ENCODE results near the gene WSCD1.

The WSCD1 gene

DNA sequence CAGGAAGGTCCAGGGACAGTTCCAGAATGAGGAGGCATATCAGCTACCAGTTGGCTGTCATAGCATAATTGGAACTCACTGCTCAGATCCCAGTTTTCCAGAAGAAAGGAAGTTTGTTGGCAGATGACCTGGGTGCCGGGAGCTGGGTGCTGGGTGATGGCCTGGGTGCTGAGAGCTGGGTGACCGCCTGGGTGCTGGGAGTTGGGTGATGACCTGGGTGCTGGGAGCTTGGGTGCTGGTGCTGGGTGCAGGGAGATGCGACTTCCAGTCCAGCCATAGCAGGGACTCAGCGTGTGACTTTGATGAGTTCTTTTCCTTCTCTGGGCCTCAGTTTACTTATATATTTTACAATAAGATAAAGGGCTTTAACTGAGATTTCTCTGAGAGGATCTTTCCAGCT is 18.0 kb downstream of the WSCD1 start:
- no peak for DNase-seq

DNA sequence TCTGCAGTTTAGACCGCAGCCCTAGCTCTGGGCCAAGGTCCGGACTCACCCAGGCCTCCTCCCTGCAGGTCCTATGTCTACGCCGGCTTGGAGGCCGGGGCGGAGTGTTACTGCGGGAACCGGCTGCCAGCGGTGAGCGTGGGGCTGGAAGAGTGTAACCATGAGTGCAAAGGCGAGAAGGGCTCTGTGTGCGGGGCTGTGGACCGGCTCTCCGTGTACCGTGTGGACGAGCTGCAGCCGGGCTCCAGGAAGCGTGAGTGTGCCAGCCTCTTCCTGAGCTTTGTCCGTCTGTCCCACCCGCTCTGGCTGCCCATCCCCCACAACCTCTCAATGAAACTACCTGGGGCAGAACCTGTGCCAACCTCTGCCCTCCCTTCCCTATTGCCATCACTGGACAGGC is 20.1 kb downstream of the WSCD1 start:
- DNase-seq, result no peak

DNA sequence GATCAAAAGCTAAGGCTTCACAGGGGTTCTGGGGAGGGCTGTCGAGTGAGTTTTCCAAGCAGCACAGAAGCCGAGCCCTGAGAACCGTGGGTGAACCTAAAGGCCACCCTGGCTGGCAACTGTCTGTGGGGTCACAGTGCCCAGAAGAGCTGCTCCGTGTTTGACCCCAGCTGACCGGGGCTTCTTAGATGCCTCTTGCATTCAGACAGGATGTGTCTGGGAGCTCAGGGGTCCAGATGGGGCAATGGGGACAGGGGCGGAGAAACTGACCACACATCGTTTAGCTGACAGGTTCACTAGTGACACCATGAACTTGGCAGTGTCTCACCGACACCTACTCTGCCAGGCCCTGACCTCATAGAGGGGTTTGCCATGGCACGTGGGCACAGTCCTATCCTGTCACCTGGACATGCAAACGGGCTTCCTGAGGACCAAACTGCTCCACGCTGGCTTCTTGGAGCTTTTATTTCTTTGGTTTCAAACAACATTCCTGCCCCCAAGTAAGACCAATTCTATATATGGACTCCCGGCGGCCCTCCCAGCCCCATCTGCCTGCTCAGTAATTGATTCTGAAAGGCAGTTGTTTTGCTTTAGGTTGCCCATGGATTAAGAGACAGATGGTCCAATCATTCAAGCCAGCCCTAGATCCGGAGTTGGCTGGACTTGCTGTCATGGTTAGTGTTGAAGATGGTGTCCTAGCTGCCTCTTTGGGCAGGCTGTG is 22.2 kb downstream of the WSCD1 start:
- no peak for DNase-seq

DNA sequence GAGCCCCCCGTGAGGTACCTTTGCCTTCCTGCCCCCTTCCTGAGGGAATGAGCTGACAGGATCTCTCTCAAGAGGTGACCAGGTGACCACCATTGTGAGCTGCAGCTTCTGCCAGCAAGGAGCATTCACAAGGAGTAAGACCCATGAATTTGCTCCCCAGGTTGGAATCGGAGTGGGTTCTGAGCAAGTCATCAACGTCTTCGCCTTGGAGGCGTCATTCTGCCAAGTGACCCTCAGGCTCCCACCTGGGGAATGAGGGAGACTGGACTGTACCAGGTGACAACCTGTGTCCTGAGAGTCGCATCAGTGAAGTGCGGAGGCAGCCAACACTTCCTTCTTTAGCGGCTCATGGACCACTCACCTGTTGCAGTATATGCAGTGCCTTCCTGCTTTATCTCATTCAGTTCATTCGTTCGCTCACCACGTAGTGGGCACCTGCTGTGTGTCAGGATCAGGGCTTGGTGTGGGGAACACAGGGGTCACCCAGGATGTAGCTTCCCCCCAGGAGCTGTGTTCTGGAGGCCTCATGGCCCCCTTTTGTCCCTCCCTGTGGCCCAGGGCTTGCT is 22.8 kb downstream of the WSCD1 start:
- DNase-seq, result no peak

DNA sequence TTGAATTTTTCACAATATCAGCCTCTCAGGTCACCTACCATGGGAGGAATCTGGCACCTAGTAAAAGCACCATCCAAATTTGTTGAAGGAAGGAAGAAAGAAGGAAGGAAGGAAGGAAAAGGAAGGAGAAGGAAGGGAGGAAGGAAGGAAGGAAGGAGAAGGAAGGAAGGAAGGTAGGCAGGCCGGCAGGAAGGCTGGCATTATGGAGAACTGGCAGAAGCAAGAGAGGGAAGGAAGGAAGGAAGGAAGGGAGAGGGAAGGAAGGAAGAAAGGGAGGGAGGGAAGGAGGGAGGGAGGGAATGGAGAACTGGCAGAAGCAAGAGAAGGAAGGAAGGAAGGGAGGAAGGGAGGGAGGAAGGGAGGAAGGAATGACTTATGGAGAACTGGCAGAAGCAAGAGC is 24.3 kb downstream of the WSCD1 start:
- no peak for DNase-seq

DNA sequence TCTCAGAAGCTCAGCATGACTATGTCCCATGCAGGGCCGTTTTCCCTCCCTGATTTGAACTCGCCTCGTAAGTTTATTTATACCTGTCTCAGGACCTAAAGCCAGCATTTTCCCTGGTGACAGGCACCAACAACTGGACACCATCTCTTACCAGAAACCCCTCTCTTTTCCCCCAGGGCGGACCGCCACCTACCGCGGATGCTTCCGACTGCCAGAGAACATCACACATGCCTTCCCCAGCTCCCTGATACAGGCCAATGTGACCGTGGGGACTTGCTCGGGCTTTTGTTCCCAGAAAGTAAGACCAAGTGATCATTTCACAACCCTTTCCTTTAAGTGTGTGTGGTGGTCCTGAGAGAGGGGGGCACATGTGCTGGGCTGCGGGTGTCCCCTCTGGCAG is 24.7 kb downstream of the WSCD1 start:
- DNase-seq, result no peak

DNA sequence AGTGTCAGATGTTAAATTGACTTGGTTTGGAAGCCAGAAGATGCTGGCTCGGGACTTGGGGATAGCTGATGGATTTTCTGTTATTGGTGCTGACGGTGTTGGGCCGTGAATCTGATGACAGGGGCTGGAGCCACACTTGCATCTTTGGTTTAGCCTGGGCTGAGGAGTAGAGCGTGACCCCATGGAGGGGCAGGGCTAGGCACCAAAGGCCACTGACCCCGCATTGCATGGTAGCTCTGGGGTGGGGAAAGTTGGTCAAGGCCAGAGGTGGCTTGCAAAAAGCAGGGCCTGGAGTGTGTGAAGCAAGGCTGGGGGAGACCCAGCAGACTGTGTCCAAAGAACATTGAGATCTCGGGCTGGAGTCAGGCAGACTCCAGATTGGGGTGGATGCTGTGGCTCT is 25.3 kb downstream of the WSCD1 start:
- DNase-seq, result no peak

DNA sequence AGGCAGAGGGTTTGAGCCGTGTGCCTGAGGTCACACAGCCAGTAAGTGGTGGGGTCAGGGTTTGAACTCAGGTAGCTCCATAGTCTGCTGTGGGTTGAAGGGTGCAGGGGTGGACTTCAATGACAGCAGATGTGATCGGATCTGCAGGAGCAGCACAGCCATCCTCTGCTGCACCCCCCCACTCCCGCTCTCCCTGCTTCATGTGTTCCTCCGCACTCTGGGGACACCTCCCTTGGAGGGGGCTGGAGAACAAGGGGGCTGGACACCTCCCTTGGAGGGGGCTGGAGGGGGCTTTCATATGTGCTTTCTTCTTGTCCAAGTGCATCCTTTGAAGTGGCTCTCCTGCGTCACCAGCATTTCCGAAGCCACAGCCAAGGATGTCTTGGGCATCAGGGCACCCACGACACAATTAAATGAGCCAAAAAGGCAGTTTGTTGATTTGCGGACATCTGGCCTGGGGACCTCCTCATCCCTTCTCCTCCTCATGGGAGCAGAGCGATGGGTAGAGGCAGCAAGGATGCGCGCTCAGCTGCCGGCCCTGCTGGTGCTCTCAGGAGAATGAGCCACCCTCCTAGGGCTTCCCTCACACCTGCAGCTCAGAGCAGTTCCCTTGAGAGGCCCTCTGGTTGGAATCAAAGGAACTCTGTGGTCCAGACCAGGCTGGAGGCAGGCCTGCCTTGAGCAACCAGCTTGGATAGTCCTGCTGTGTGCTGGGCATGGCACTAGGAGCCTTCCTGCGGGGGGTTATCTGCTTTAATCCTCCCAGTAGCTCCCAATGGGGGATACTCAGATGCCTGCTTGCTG is 26.2 kb downstream of the WSCD1 start:
- no peak for DNase-seq

DNA sequence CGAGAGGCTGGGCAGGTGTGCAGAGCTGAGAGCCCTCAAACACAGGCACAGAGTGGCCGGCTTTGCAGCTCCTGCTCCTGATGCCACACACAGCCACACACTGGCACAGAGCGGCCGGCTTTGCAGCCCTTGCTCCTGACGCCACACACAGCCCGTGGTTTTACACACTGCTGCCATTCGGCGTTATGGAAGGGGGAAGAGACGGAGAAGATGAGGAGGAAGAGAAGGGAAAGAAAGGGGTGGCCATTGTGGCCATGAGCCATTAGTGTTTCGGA is 26.8 kb downstream of the WSCD1 start:
- DNase-seq, result no peak

DNA sequence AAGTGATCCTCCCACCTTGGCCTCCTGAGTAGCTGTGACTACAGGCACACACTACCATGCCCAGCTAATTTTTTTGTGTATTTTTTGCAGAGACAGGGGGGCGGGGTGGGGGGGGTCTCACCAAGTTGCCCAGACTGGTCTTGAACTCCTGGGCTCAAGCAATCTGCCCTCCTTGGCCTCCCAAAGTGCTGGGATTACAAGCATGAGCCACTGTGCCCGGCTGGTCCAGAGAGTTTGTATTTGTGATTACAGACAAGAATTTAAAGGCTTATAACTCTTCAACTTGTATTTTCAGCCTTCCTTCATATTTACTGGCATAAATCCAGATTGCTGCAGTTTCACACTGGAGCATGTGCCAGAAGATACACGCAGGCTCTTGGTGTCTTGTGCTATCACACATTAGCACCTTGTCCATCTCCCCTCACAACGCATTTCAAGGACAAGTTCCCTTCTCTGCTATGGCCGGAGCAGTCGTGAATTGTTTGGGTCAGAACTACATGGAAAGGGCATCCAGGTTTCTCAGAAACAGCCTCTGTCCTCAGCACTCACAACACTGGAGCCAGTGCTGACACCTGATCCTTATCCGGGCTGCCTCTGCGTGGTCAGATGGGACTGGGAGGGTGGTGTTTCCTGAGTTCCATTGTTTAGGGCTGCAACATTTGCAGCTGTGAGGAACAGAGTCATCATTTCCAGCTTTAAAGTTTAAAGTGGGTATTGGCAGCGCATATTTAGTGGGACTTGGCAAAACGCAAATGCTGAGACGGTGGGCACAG is 28.1 kb downstream of the WSCD1 start:
- DNase-seq, result no peak

DNA sequence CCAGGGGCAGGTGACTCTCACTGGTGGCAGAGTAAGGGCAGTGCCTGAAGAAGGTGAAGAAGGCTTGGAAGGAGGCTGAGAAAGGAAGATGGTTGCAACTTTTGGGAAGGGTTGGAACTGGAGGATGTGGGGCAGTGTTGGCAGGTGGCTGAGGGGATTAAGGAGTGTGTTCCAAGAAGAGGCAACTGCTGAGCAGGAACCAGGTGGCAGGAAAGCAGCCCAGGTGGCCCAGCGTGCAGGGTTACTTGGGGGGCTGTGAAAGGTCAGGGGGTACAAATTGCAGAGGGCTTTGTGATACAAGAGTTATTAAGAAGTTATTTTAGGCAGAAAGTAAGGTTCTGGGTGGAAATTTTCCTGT is 28.6 kb downstream of the WSCD1 start:
- DNase-seq, result no peak

DNA sequence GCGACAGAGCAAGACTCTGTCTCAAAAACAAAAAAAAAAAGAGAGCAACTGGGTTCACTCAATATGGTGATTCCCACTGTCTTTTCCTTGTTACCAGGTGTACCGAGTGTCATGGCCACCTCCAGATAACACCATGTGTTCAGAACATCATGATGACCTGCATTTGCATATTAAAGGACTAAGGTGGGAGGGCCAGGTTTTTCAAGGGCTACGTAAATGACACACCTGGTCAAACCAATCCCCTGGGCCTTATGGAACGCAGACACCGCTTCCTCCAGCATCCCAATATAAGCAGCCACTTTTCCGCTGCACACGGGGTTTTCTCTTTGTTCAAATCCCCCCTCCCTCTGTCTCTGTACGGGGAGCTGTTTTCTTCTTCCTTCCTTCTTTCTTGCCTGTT is 29.3 kb downstream of the WSCD1 start:
- DNase-seq, result no peak

DNA sequence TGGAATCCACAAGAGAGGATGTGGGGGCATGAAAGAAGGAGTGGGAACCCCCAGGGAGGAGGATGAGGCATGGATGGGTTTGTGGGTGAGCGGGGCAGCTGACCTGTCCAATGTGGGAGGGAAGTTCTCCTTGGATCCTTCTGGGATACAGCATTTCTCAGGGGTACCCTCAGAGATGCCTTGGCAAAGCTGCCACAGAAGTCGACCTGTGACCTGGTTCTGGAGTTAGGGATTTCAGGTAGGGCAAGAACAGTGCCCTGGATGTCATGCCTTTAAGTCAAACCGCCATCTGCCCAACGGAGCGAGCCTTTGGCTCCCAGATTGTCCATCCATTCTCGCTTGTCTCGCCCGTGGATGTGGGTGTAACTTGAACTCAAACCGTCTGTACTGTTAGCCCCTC is 30.0 kb downstream of the WSCD1 start:
- no peak for DNase-seq

DNA sequence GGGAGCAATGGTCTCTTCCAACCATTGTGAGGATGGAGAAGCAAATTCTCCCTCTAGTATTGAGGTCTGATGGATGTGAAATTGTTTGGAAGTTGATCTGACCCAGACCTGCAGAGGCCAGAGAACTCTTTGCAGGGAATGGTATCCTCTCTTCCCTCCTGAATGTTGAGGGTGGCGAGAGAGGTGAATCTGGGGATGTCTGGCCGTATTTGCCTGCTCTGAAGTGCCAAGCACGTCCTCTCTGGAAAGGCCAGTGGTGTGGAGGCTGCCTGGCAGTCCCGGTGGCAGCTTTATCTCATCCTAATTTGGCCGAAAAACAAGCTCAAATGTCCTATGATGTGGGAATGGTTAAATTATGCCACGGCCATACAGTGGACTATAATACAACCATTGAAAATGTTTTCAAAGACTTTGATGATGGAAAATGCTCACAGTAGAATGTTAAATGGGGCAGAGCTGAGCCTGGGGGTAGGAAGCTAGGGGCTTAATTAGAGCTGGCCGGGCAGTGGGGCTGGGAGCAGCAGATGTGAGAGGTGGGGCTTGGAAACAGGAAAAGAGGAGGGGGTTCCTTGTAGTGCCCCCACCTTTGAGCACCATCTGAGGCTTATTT is 30.8 kb downstream of the WSCD1 start:
- no peak for DNase-seq

DNA sequence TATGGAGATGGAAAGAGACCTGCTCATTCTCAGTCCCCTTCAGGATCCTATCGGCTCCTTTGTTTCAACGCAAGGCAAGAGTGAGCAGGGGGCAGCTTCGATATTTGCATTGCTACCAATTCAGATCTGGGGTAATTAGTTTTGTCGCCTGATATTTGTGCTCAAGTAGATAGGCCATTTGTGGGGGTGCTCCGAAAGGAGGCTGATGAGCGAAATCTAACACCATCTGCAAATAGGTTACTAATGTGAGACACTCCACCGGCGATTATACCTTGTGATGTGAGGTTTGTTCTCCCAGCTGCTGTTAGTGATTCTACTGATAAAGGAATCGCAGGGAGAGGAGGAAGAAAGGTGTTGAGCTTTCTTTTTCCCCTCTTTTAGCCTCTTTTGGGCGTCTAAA is 31.5 kb downstream of the WSCD1 start:
- no peak for DNase-seq

DNA sequence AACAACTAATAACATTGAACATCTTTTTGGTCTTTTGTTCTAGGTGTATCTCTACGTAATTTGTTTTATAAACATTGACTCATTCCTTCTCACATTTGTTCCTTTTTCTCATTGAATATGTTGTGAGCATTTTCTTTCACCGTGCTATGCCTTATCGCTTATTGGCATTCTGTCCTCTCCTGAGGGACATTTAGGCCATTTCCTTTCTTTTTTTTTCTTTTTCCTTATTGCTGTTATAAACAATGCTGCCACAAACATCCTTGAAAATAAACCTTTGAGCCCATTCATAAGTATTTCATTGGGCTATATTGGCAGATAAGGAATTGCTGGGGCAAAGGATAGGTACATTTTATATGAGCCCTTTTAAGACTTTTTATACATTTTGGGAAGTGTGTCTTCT is 32.4 kb downstream of the WSCD1 start:
- no peak for DNase-seq

DNA sequence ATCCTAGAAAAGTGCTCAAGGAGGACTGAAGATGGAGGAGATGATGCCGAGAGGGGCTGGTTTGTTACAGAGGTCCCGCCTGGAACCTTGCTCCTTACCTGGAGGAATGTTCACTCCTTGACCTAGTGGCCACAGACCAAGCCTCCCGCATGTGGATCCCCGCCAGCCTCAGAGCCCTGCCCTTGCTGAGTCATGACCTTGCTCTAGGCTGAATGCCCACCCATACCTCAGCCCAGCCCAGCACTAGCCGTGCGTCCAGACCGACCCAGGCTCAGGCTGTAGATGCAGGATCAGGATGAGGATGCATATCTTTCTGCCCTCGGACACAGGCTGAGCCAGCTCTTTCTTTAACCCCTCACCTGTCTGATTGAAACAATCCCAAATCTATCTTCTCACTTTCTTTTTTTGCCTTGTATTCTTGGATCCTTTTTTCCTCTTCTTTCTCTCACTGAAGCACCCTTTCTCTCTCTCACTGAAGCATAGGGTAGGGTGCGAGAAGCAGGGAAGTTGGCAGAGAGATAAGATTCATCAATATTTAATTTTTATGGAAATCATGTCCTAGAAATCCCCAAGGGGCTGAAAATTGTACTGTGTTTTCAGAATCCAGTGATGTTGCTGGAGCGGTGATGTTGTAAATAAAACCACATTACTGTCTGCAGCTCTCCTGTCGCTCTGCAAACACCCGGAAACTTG is 34.9 kb downstream of the WSCD1 start:
- DNase-seq, result no peak

DNA sequence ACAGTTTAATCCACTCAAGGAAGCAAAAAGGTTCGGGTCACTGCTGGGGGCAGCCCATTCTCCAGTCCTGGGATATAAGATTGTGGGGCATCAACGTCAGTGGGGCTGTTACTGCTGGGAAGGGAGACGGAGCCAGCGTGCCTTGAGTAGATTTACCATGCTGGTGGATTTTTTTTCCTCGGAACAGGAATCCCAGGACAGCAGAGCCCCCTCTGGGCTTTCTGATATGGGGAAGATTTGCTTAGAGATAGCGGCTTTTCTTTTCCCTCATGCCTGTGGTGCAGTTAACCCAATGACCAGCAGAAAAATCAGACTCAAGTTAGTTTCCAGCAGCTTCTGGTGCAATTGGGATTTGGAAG is 35.4 kb downstream of the WSCD1 start:
- DNase-seq, result no peak

DNA sequence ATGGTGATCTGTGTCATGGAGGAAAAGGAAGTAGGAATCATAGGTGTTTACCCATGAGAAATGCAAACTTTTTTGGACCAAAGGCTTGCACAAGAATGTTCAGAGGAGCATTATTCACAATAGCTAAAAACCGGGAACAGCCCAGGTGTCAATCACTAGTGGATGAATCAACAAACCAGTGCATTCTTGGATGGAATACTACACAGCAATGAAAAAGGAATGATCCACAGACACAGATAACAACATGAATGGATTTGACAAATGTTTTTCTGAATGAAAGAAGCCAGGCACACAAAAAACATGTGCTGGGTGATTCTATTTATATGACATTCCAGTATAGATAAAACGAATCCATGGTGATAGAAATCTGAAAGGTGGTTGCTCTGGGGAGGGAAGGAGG is 36.0 kb downstream of the WSCD1 start:
- DNase-seq, result no peak

DNA sequence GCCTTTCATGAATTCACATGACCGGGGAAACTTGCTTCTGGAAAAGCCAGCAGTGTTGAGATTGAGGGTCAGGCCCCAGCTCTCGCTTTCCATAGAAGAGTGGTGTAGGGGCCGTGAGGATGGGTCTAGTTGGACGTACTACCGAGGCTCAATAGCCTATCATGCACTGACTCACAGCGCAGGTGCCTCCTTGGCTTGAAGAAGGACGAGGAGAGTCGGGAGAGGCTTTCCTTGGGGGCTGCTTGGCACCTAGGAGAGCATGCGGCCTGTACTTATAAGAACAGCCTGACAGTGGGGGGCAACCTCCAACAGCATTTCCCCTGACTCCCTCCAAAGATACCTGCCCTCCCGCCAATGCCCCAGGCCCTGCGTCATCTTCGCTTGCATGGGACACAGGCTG is 37.6 kb downstream of the WSCD1 start:
- DNase-seq, result no peak

DNA sequence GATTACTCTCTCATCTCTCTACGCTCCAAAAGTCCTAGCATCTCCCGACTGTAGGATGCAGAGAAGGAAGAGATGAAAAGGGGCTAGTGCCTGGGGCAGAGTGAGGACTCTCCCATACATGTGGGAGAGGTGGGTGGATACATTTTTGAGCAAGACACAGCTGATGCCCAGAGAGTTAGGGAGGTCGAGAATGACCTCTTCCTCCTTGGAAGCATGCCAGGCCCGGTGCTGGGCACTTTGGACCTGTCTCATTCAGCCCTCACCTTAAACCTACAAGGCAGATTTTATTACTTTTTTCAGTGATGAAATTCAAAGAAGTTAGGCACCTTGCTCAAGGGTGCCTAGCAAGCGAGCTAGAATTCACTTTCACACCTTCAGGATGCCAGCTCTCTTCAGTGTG is 38.2 kb downstream of the WSCD1 start:
- no peak for DNase-seq

DNA sequence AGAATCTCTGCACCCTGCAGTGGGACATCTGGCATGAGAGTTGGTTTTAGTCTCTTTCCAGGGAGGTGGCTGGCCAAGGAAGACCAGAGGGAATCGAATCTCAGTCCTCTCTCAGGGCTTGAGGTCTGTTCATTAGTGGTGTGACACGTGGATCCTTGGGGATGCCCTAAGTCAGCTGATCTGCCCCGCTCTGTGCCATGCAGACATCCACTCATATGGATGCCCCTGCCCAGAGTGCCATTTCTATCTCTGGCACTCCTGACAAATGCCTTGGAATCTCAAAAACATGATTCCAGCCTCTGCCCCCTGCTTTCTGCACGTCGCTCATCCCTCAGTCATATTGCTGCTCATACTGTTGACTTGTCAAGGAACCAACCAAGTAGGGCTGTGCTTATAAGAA is 38.8 kb downstream of the WSCD1 start:
- DNase-seq, result no peak

DNA sequence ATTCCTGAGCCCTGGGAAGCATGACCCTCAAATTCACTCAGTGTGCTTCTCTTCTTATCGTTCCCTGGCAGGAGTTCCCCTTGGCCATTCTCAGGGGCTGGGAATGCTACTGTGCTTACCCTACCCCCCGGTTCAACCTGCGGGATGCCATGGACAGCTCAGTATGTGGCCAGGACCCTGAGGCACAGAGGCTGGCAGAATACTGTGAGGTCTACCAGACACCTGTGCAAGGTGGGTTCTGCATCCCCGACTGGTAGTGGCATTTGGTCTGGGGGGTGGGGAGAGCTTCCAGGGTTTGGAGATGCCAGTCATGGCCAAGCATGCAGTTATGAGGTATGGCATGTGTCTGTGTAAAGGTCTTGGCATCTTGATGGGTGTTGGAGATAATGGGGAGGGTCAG is 39.4 kb downstream of the WSCD1 start:
- no peak for DNase-seq

Measured in inflammatory macrophage treated with lipopolysaccharide for 1 hour (primary cell).